Neuron (in vitro differentiated cells): ENCODE measurements around the gene AK3.

Source experiments
- H2AFZ ChIP-seq: one replicate; pipeline ENCODE4 v1.6.1; 2013; ENCODE audit warnings: low read depth, mild to moderate bottlenecking, inconsistent platforms, low read length, moderate library complexity
- H3K27me3 ChIP-seq: one replicate; pipeline ENCODE4 v1.6.1; 2013; ENCODE audit warnings: low read length; ENCODE audit not compliant: insufficient read depth
- H3K36me3 ChIP-seq: one replicate; pipeline ENCODE4 v1.6.1; 2013; ENCODE audit warnings: low read length; ENCODE audit not compliant: insufficient read depth
- H3K4me1 ChIP-seq: one replicate; pipeline ENCODE4 v1.6.1; 2013; ENCODE audit warnings: low read length; ENCODE audit not compliant: insufficient read depth
- H3K4me3 ChIP-seq: 2 replicates; pipeline ENCODE4 v1.5.1; 2013; ENCODE audit warnings: mild to moderate bottlenecking, low read length, moderate library complexity
- H3K9me3 ChIP-seq: one replicate; pipeline ENCODE4 v1.6.1; 2013; ENCODE audit warnings: low read length

Gene AK3

GRCh38 chr9:4714266-4715016, 26.6 kb downstream of the AK3 start:
- no peak overlapping the region for H3K4me3 ChIP-seq
- H3K9me3 ChIP-seq, result no peaks in the 10 kb centered on the region
- H3K4me1 ChIP-seq, result no peaks in the 10 kb centered on the region
- no peaks in the 10 kb centered on the region for H3K27me3 ChIP-seq
- no peak overlapping the region for H2AFZ ChIP-seq
- peaks cover 71% of the 10 kb centered on the region for H3K36me3 ChIP-seq

- Histone ChIP-seq H3K27me3 (no peaks in the 10 kb centered on the region), H2AFZ (no peak overlapping the region), H3K4me3 (no peak overlapping the region), H3K36me3 (peaks cover 65% of the 10 kb centered on the region), H3K4me1 (no peaks in the 10 kb centered on the region), H3K9me3 (no peaks in the 10 kb centered on the region)
These were observed 27.2 kb downstream of the AK3 start for GRCh38 chr9:4713849-4714248.

- no peak overlapping the region for H2AFZ ChIP-seq
- H3K27me3 ChIP-seq, result no peaks in the 10 kb centered on the region
- peaks cover 55% of the 10 kb centered on the region for H3K36me3 ChIP-seq
- H3K4me3 ChIP-seq, result no peak overlapping the region
- no peaks in the 10 kb centered on the region for H3K9me3 ChIP-seq
- H3K4me1 ChIP-seq, result no peaks in the 10 kb centered on the region
These were observed 31.6 kb downstream of the AK3 start for GRCh38 chr9:4709380-4709779.

- Histone ChIP-seq H3K36me3 (peaks cover 60% of the 10 kb centered on the region), H2AFZ (no peak overlapping the region), H3K4me1 (no peaks in the 10 kb centered on the region), H3K27me3 (no peaks in the 10 kb centered on the region), H3K4me3 (no peak overlapping the region), H3K9me3 (no peaks in the 10 kb centered on the region)
These were observed 33.9 kb downstream of the AK3 start for GRCh38 chr9:4706971-4707622.

GRCh38 chr9:4706021-4706420, 35.0 kb downstream of the AK3 start:
- Histone ChIP-seq H3K36me3 (peaks cover 58% of the 10 kb centered on the region), H2AFZ (no peak overlapping the region), H3K27me3 (no peaks in the 10 kb centered on the region), H3K4me3 (no peak overlapping the region), H3K4me1 (no peaks in the 10 kb centered on the region), H3K9me3 (no peaks in the 10 kb centered on the region)

GRCh38 chr9:4704129-4704528, 36.9 kb downstream of the AK3 start:
- H3K27me3 ChIP-seq, result no peaks in the 10 kb centered on the region
- peaks cover 62% of the 10 kb centered on the region for H3K36me3 ChIP-seq
- H3K4me1 ChIP-seq, result no peaks in the 10 kb centered on the region
- no peaks in the 10 kb centered on the region for H3K9me3 ChIP-seq
- H2AFZ ChIP-seq, result no peak overlapping the region
- no peak overlapping the region for H3K4me3 ChIP-seq

- Histone ChIP-seq H3K4me3 (no peak overlapping the region), H3K4me1 (no peaks in the 10 kb centered on the region), H3K27me3 (no peaks in the 10 kb centered on the region), H3K9me3 (no peaks in the 10 kb centered on the region), H3K36me3 (peaks cover 68% of the 10 kb centered on the region), H2AFZ (no peak overlapping the region)
These were observed 39.5 kb downstream of the AK3 start for GRCh38 chr9:4701526-4701925.

- Histone ChIP-seq H3K4me1 (no peaks in the 10 kb centered on the region), H3K9me3 (no peaks in the 10 kb centered on the region), H3K36me3 (peaks cover 64% of the 10 kb centered on the region), H2AFZ (no peak overlapping the region), H3K4me3 (no peak overlapping the region), H3K27me3 (no peaks in the 10 kb centered on the region)
These were observed 40.1 kb downstream of the AK3 start for GRCh38 chr9:4700932-4701331.

GRCh38 chr9:4700091-4700490, 40.9 kb downstream of the AK3 start:
- no peak overlapping the region for H3K4me3 ChIP-seq
- no peaks in the 10 kb centered on the region for H3K27me3 ChIP-seq
- no peaks in the 10 kb centered on the region for H3K4me1 ChIP-seq
- H2AFZ ChIP-seq, result no peak overlapping the region
- no peaks in the 10 kb centered on the region for H3K9me3 ChIP-seq
- peaks cover 63% of the 10 kb centered on the region for H3K36me3 ChIP-seq

- Histone ChIP-seq H2AFZ (no peak overlapping the region), H3K9me3 (no peaks in the 10 kb centered on the region), H3K4me1 (no peaks in the 10 kb centered on the region), H3K4me3 (no peak overlapping the region), H3K36me3 (peaks cover 23% of the 10 kb centered on the region), H3K27me3 (no peaks in the 10 kb centered on the region)
These were observed 49.2 kb downstream of the AK3 start for GRCh38 chr9:4691795-4692194.

- H3K36me3 ChIP-seq, result peaks cover 34% of the 10 kb centered on the region
- H3K4me3 ChIP-seq, result no peak overlapping the region
- H3K9me3 ChIP-seq, result no peaks in the 10 kb centered on the region
- no peaks in the 10 kb centered on the region for H3K27me3 ChIP-seq
- H3K4me1 ChIP-seq, result no peaks in the 10 kb centered on the region
- no peak overlapping the region for H2AFZ ChIP-seq
These were observed 50.9 kb downstream of the AK3 start for GRCh38 chr9:4690144-4690543.

GRCh38 chr9:4689687-4690104, 51.3 kb downstream of the AK3 start:
- no peaks in the 10 kb centered on the region for H3K4me1 ChIP-seq
- no peak overlapping the region for H3K4me3 ChIP-seq
- no peaks in the 10 kb centered on the region for H3K9me3 ChIP-seq
- H3K27me3 ChIP-seq, result no peaks in the 10 kb centered on the region
- H3K36me3 ChIP-seq, result peaks cover 38% of the 10 kb centered on the region
- H2AFZ ChIP-seq, result no peak overlapping the region

GRCh38 chr9:4689021-4689420, 52.0 kb downstream of the AK3 start:
- H3K27me3 ChIP-seq, result no peaks in the 10 kb centered on the region
- H2AFZ ChIP-seq, result no peak overlapping the region
- H3K4me3 ChIP-seq, result no peak overlapping the region
- H3K4me1 ChIP-seq, result no peaks in the 10 kb centered on the region
- H3K9me3 ChIP-seq, result no peaks in the 10 kb centered on the region
- peaks cover 36% of the 10 kb centered on the region for H3K36me3 ChIP-seq
